Measurements from ENCODE around the gene CNTFR.

DNA sequence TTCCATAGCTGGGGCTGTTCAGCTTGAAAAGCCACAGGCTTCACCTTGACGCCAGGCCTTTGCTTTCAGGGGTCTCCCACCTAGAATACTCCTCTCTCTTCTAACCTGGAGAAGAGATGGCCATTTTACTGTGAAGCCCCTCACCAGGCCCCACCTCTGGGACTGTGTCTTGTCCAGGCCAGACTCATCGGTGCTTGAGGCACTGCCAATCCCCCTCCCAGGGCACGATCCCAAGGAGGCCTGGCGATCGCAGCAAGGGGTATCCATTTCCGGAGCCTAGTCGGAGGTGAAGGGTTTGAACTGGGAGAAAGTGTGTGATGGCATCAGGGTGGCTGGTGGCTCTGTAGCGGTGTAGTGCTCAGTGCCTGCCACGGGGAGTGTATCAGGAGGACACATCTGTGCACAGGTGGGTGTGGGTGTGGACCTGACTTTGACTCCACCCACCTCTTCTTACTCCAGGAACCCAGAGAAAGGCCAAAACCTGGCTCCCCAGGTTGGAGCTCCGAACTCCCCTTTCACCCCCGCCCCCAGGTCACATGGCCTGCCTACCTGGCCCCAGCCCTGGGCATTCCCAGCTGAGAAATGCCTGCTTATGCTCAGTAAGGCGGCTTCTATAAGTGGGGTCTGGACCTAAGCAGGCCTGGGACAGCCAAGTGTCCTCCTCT is 39.4 kb downstream of the CNTFR start:
- TF ChIP-seq, protein P1, sequence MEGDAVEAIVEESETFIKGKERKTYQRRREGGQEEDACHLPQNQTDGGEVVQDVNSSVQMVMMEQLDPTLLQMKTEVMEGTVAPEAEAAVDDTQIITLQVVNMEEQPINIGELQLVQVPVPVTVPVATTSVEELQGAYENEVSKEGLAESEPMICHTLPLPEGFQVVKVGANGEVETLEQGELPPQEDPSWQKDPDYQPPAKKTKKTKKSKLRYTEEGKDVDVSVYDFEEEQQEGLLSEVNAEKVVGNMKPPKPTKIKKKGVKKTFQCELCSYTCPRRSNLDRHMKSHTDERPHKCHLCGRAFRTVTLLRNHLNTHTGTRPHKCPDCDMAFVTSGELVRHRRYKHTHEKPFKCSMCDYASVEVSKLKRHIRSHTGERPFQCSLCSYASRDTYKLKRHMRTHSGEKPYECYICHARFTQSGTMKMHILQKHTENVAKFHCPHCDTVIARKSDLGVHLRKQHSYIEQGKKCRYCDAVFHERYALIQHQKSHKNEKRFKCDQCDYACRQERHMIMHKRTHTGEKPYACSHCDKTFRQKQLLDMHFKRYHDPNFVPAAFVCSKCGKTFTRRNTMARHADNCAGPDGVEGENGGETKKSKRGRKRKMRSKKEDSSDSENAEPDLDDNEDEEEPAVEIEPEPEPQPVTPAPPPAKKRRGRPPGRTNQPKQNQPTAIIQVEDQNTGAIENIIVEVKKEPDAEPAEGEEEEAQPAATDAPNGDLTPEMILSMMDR (IDR thresholded peaks at IDR 0.05 in 2 of 3, conservative IDR thresholded peaks at IDR 0.05 in 1 of 3; ENCODE audit: control insufficient read depth in 2 of 3, extremely low read depth in 1 of 3, insufficient read depth in 1 of 3, low read depth in 3 of 3, low read length in 3 of 3): no peak
- TF ChIP-seq RFX5 (IDR thresholded peaks at IDR 0.05; ENCODE audit: low read depth, low read length) (no peak), HDAC2 (IDR thresholded peaks at IDR 0.05) (no peak)
- TF ChIP-seq, protein P2, sequence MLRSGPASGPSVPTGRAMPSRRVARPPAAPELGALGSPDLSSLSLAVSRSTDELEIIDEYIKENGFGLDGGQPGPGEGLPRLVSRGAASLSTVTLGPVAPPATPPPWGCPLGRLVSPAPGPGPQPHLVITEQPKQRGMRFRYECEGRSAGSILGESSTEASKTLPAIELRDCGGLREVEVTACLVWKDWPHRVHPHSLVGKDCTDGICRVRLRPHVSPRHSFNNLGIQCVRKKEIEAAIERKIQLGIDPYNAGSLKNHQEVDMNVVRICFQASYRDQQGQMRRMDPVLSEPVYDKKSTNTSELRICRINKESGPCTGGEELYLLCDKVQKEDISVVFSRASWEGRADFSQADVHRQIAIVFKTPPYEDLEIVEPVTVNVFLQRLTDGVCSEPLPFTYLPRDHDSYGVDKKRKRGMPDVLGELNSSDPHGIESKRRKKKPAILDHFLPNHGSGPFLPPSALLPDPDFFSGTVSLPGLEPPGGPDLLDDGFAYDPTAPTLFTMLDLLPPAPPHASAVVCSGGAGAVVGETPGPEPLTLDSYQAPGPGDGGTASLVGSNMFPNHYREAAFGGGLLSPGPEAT (IDR thresholded peaks at IDR 0.05; ENCODE audit: low read depth): no peak
